Adrenal gland (tissue), 12 donors: ENCODE measurements around the gene HCAR2. TPM values are rescaled to one million over a fixed set of nuclear protein-coding genes. Genes with fewer than 3 reads are reported as not detected.
"Not testable (repeated sequence)": the region's sequence is repeated elsewhere in the genome, so short reads cannot be mapped to it uniquely, and the experiment has no call there.

Experiments used
- DNase-seq, 7 donors: peaks; one replicate each; pipeline ENCODE4 v3.0.0-alpha.2; 2019 to 2020
- H3K27ac ChIP-seq, 5 donors: fragments of 200-600 bp; sonication (generic) in 4 of 5; 1 replicate in 3 of 5; 2 replicates in 2 of 5; pipeline versions ENCODE4 v1.5.1 to v1.8.0; 2016 to 2020; ENCODE audit warnings: mild to moderate bottlenecking in 1 of 5
- H3K27me3 ChIP-seq: fragments of 200-600 bp; 2 replicates; pipeline ENCODE4 v1.8.0; 2021
- H3K36me3 ChIP-seq, 2 donors: fragments of 200-600 bp; replicated peaks in 1 of 2; 1 replicate in 1 of 2; 2 replicates in 1 of 2; pipeline versions ENCODE4 v1.5.1 to v1.8.0; 2018 to 2022
- H3K4me1 ChIP-seq, 2 donors: fragments of 200-600 bp; replicated peaks in 1 of 2; 1 replicate in 1 of 2; 2 replicates in 1 of 2; pipeline versions ENCODE4 v1.5.1 to v1.8.0; 2018 to 2021
- H3K4me3 ChIP-seq, 4 donors: fragments of 200-600 bp; sonication (generic) in 3 of 4; one replicate each; pipeline ENCODE4 v1.5.1; 2016 to 2018
- H3K9me3 ChIP-seq, 3 donors: fragments of 200-600 bp; sonication (generic) in 1 of 3; replicated peaks in 1 of 3; 1 replicate in 2 of 3; 2 replicates in 1 of 3; pipeline versions ENCODE4 v1.5.1 to v1.8.0; 2016 to 2021
- POLR2A ChIP-seq, 2 donors: fragments of 450-650 bp; IDR thresholded peaks; one replicate each; pipeline ENCODE4 v1.6.1; 2017; ENCODE audit warnings: antibody characterized with exemption in 2 of 2, mild to moderate bottlenecking in 2 of 2, moderate library complexity in 1 of 2
- WGBS, 4 donors: extraction: QIAGEN DNeasy Blood & Tissue Kit in 2 of 4; methylation state at CpG; one replicate each; pipeline versions ENCODE4 v1.1.5 to v1.1.7; 2013 to 2017; 5-methylcytosine and 5-hydroxymethylcytosine counted together
- intact Hi-C, 2 donors: fragments of 100-400 bp; cut with DNase I; formaldehyde crosslinking; loops; one replicate each; pipeline versions ENCODE4 v1.14.1 to v1.15.0; 2022 to 2023
- polyA plus RNA-seq, 3 donors: library from polyadenylated mRNA; stranded (reverse); fragments of 200-250 nt in 2 of 3; fragments of 350-450 nt in 1 of 3; fragmentation: Illumina TruSeq in 1 of 3; extraction: RNeasy Lipid Tissue Mini Kit (QIAGEN cat#74804) in 1 of 3; gene quantifications; one replicate each; pipeline ENCODE4 v1.2.3, GENCODE V29; 2013 to 2014
- total RNA-seq, 9 donors: library from RNA; depleted of rRNA in 4 of 9; stranded (reverse); fragments of >200 nt in 4 of 9; fragments of 120-200 nt in 1 of 9; fragmentation: NEBNext Ultra II Directional in 1 of 9; extraction: Animal tissue kit (Norgen Biotek cat#: 25700) in 1 of 9; gene quantifications; one replicate each; pipeline versions ENCODE4 v1.1.0 to v1.2.4, GENCODE V29; 2013 to 2023
- TF ChIP-seq, protein P1 (sequence below), 6 experiments: fragments of 450-650 bp in 4 of 6; fragments of 200-600 bp in 2 of 6; sonication (generic) in 1 of 6; IDR thresholded peaks; 1 replicate in 5 of 6; 2 replicates in 1 of 6; pipeline versions ENCODE4 v1.5.1 to v1.8.0; 2016 to 2021; ENCODE audit warnings: antibody characterized with exemption in 6 of 6, mild to moderate bottlenecking in 2 of 6, moderate library complexity in 1 of 6
- donor health status: healthy with polysubstance abuse.
- donor health status: Bipolar disorder and iron deficiency.
- donor health status: DM: yes; HTN: yes; CAD: no.
- donor health status: DM: no; HTN: no; CAD: no.
- donor health status: DM: no; HTN: no; CAD: no.
- donor health status: DM: yes; HTN: yes; CAD: no.

Gene HCAR2
- total and polyA plus RNA-seq, 12 donors: 0.08 to 0.98 (median 0.23) TPM; not detected in 7

DNA sequence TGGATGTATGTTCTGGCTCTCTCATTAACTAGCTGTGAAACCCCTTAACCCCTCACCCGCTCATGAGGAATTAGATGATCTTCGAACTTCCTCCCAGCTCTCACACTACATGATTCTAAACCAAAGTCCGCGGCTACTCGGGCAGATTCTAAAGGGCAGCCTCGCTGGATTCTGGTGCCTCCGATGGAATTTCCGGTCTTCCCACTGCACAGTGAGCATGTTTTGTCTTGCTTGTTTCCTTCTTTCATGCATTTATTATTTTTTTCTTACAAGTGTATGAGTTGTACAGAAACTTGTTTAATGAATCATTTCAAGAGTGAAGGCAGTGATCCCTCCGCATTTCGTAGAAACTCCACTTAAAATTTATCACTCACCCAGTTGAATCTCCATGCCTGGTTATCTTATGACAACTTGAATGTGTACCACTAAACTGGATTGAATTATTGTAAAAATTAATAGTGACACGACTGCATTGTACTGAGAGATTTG, 17.9 kb upstream of the HCAR2 start:
- H3K27ac ChIP-seq: no peak overlapping the region
- H3K4me3 ChIP-seq: no peak overlapping the region
- intact Hi-C loops: no loop called here
- no peaks in the 10 kb centered on the region for H3K36me3 ChIP-seq
- TF ChIP-seq, protein P1, sequence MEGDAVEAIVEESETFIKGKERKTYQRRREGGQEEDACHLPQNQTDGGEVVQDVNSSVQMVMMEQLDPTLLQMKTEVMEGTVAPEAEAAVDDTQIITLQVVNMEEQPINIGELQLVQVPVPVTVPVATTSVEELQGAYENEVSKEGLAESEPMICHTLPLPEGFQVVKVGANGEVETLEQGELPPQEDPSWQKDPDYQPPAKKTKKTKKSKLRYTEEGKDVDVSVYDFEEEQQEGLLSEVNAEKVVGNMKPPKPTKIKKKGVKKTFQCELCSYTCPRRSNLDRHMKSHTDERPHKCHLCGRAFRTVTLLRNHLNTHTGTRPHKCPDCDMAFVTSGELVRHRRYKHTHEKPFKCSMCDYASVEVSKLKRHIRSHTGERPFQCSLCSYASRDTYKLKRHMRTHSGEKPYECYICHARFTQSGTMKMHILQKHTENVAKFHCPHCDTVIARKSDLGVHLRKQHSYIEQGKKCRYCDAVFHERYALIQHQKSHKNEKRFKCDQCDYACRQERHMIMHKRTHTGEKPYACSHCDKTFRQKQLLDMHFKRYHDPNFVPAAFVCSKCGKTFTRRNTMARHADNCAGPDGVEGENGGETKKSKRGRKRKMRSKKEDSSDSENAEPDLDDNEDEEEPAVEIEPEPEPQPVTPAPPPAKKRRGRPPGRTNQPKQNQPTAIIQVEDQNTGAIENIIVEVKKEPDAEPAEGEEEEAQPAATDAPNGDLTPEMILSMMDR (IDR thresholded peaks at IDR 0.05): no peak
- TF ChIP-seq POLR2A (IDR thresholded peaks at IDR 0.05): no peak
- no peak for DNase-seq
- no peaks in the 10 kb centered on the region for H3K9me3 ChIP-seq
- no peaks in the 10 kb centered on the region for H3K27me3 ChIP-seq
- WGBS, 4 donors: 75 to 84% (median 82%) methylated on average over 11 of the region's 11 CpGs
- peaks cover 0 to 4% of the 10 kb centered on the region in 2 donors for H3K4me1 ChIP-seq

DNA sequence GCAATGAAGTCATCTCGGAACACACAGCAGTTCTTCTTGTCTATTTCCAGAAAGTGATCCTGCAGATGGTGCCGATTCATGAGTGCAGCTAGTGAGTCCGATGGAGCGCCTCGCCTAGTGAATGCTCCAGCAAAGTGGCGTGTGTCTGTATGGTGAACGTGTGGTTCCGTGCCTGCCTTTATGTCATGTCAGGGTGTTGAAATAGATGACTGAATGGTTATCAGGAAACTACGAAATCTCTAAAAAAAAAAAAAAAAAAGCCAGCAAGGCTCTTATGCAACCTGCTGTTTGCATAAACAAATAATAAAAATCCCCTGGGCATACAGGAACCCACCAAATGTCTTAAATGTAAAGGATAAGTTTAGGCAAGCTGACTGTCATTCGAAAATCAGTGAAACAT, 13.5 kb upstream of the HCAR2 start, which contains the start of gene HCAR3:
Gene HCAR3, minus strand, starts transcription at position 154 of the 400 bp plus-strand sequence. Its CDS starts 74 bp downstream, at position 80.
- WGBS, 4 donors: 71 to 89% (median 79%) methylated on average over 9 to 10 of the region's 10 CpGs
- H3K4me3 ChIP-seq, intact Hi-C loops, H3K9me3 ChIP-seq, H3K36me3 ChIP-seq, H3K27me3 ChIP-seq, H3K4me1 ChIP-seq, DNase-seq, H3K27ac ChIP-seq: not testable (repeated sequence)

DNA sequence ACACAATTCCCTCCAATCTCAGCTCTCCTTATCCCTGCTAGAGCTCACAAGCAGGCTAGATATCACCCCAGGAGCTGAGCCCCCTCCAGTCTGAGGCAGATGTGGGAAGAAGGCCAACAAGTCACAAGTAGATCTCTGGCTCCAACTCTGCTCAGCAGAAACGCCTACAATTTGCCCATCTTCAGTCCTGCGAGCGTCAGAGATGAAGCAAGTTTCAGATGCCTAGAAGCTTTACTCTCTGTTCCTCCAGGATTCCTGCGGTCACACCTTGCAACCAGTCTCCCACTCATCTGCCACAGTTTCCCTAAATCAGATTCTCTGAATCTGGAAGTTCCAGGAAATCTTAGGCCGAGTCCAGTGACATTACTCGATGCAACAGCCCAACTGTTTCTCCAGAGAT, 12.1 kb upstream of the HCAR2 start:
- H3K36me3 ChIP-seq, DNase-seq, H3K9me3 ChIP-seq, H3K4me3 ChIP-seq, H3K4me1 ChIP-seq, H3K27ac ChIP-seq, intact Hi-C loops, H3K27me3 ChIP-seq: not testable (repeated sequence)
- WGBS, 4 donors: 77 to 81% (median 79%) methylated on average over 6 of the region's 6 CpGs

GRCh38 chr12:122713491-122714188, 10.5 kb upstream of the HCAR2 start:
- H3K27me3 ChIP-seq, H3K27ac ChIP-seq, DNase-seq, H3K36me3 ChIP-seq, H3K4me1 ChIP-seq, H3K9me3 ChIP-seq, intact Hi-C loops, H3K4me3 ChIP-seq: not testable (repeated sequence)
- 32 to 41% (median 38%) methylated on average over 2 to 3 of the region's 10 CpGs for WGBS, 4 donors

- H3K4me3 ChIP-seq, H3K27me3 ChIP-seq, intact Hi-C loops, H3K4me1 ChIP-seq, H3K36me3 ChIP-seq, H3K9me3 ChIP-seq, H3K27ac ChIP-seq, DNase-seq: not testable (repeated sequence)
- 65 to 78% (median 67%) methylated on average over 1 of the region's 1 CpG for WGBS, 4 donors
Observed at GRCh38 chr12:122711266-122711665, 8.1 kb upstream of the HCAR2 start.

DNA sequence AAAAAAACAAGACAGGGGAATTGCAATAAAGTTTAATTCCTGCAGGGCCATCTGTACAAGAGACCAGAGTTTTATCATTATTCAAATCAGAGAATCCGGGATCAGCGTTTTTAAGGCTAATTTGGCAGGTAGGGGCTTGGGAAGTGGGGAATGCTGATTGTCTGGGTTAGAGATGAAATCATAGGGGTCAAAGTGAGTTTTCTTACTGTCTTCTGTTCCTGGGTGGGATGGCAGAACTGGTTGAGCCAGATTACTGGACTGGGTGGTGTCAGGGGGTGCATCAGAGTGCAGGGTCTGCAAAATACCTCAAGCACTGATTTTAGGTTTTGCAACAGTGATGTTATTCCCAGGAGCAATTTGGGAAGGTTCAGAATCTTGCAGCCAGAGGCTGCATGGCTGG, 7.2 kb upstream of the HCAR2 start:
- 78 to 84% (median 81%) methylated on average over 2 of the region's 2 CpGs for WGBS, 4 donors
- DNase-seq, H3K9me3 ChIP-seq, intact Hi-C loops, H3K27ac ChIP-seq, H3K36me3 ChIP-seq, H3K4me3 ChIP-seq, H3K4me1 ChIP-seq, H3K27me3 ChIP-seq: not testable (repeated sequence)

- H3K36me3 ChIP-seq, H3K4me1 ChIP-seq, H3K9me3 ChIP-seq, H3K27me3 ChIP-seq, intact Hi-C loops, H3K4me3 ChIP-seq, H3K27ac ChIP-seq, DNase-seq: not testable (repeated sequence)
- no CpG with 5 or more reads among the region's 3 CpGs for WGBS, 4 donors
Observed at GRCh38 chr12:122709287-122709686, 6.1 kb upstream of the HCAR2 start.

DNA sequence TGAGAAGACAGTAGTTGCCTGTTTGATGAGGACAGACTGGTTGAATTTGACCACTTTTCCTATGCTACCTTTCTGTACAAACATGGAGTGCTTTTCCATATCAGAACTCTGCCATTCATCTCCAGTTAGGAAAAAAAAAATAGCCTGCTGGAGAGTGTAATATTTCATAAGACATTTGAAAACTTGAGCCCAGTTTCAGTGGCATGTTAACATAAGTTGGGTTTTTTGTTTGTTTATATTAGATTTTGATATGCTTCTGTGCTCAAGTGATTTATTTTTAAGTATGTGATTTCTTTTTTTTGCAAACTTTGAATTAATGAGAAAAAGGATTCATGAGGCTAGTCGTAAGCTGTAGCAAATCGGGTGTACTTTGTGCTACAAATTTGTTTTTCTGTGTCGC, 684 bp upstream of the HCAR2 start:
- H3K27me3 ChIP-seq, intact Hi-C loops, DNase-seq, H3K36me3 ChIP-seq, H3K4me1 ChIP-seq, H3K9me3 ChIP-seq, H3K27ac ChIP-seq, H3K4me3 ChIP-seq: not testable (repeated sequence)
- 79 to 95% (median 86%) methylated on average over 3 of the region's 3 CpGs for WGBS, 4 donors

DNA sequence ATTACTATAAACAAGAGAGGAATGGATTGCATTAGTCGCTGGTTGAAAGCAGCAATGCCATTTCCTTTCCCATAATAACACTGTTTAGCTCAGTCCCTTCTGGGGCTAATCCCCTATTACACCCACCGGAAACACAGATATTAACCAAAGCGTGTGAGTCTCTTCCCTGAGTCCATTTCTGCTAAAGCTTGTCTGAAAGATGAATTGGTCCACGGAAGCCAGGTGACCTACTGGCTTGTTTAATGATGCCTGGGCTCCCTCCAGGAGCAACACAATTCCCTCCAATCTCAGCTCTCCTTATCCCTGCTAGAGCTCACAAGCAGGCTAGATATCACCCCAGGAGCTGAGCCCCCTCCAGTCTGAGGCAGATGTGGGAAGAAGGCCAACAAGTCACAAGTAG, 1.7 kb downstream of the HCAR2 start:
- H3K27ac ChIP-seq, H3K27me3 ChIP-seq, H3K36me3 ChIP-seq, intact Hi-C loops, H3K4me1 ChIP-seq, H3K9me3 ChIP-seq, H3K4me3 ChIP-seq: not testable (repeated sequence)
- 55 to 72% (median 65%) methylated on average over 4 of the region's 4 CpGs for WGBS, 4 donors
- DNase-seq: peak in 1 of 7 donors; percentile 4

GRCh38 chr12:122700038-122700710, 3.0 kb downstream of the HCAR2 start:
- H3K36me3 ChIP-seq, intact Hi-C loops, H3K27ac ChIP-seq, DNase-seq, H3K4me1 ChIP-seq, H3K4me3 ChIP-seq, H3K27me3 ChIP-seq, H3K9me3 ChIP-seq: not testable (repeated sequence)
- 20 to 86% (median 32%) methylated on average over 1 to 2 of the region's 9 CpGs for WGBS, 4 donors
